ENCODE results near the gene PARD3B.

PARD3B gene

DNA sequence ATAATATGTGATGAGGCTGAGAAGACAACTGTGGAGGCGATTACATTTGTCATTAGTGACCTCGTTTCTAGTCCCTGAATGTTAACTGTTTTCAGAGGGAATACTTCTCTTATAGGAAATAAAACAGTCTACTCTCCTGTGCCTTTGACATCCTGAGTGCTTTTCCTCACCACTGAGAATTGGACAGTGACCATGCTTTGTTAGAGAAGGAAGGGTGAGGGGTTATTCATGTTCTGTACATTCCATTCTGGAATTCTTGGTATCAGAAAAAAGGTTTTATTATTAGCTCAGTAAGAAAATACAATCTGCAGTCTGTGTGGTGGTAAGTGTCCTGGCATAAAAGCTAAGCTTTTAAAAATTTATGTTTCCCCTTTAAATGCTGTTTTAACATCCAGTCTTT is 58.8 kb downstream of the PARD3B start:
- DNase-seq, result no peak

GRCh38 chr2:204608237-204608939 is 63.1 kb downstream of the PARD3B start:
- no peak for DNase-seq

DNA sequence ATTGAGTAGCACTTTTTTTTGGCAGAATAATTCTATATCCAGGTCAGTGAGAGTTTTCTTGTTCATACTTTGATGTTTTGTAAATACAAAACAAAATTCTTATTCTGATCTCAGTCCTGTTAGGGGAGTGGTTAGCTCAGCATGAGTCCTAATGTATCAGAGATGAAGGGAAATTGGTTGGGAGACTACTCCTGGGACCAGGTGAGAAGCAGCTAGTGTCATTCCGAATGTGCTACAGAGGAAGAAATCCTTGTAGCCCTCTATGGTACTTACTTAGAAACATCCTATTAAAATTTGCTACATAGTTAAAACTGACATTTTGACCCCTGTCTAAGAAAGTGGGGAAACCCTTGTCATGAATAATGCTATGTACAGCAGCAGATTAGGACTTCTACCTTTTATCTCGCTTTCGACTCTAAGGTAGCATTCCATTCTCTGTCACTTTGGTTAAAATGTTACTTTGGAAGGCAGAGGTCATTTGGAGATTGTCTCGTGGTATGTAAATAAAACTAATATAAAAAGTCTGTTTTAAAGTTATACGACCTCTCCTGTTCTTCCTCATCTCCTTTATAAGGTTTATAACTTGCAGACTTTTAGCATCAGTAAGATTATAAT is 65.8 kb downstream of the PARD3B start:
- DNase-seq, result no peak

GRCh38 chr2:204611764-204612163 is 66.5 kb downstream of the PARD3B start:
- no peak for DNase-seq

DNA sequence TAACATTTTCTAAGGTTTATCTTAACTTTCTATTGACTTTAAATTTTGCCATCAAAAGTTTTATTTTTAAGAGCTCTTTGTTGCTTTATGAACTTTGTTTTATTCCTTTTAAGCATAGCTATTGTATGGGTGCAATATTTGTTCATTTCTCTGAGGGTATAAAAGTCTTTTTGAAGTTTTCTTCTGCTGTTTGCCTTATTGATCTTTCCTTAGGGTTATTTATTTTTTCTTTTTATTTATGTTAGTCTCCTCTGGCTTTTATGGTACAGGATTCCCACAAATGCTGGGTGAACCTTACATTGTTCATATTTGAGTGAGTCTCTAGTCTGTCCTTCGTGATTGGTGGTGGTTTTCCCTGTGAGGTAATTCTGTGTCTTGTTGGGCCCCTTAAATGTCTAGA is 68.4 kb downstream of the PARD3B start:
- DNase-seq, result no peak

- DNase-seq, result no peak
These were observed 70.2 kb downstream of the PARD3B start for GRCh38 chr2:204615456-204615855.

DNA sequence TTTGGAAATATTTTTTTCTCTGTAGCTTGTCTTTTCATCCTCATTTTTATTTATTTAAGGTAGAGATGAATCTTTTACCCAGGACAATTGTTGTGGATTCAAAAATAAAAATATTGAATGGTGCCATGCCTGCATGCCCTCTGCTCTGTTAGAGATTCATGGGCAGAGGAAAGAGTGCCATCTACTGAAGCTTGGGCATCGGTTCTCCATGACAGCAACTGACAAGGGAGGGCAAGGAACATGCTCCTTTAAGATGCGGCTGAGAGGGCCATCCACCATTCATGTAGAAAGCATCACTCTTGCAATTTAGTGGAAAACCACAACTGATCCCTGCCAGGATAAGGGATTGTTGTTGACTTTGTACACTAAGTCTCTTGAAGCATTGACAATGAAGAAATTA is 79.9 kb downstream of the PARD3B start:
- peak; percentile 43 for DNase-seq

- DNase-seq, result no peak
These were observed 83.8 kb downstream of the PARD3B start for GRCh38 chr2:204628926-204629712.

- no peak for DNase-seq
These were observed 87.1 kb downstream of the PARD3B start for GRCh38 chr2:204632410-204632809.

DNA sequence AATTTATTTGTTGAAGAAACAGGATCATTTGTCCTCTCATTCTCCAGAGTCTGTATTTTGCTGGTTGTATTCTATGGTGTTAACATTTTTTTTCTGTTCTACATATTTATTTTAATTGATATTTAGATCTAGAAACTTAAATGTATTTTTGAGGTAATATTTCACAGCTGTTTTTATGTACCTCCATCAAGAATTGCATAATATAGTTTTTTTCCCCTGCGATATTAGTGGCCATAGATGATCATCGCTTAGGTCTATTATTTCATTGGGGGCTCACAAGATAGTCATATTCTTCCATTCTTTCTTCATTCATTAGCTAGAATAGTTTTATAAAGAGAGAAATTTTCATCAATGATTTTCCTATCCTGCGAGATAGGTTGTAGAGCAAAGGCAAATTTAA is 89.3 kb downstream of the PARD3B start:
- DNase-seq, result no peak

- no peak for DNase-seq
These were observed 90.2 kb downstream of the PARD3B start for GRCh38 chr2:204635478-204635877.

DNA sequence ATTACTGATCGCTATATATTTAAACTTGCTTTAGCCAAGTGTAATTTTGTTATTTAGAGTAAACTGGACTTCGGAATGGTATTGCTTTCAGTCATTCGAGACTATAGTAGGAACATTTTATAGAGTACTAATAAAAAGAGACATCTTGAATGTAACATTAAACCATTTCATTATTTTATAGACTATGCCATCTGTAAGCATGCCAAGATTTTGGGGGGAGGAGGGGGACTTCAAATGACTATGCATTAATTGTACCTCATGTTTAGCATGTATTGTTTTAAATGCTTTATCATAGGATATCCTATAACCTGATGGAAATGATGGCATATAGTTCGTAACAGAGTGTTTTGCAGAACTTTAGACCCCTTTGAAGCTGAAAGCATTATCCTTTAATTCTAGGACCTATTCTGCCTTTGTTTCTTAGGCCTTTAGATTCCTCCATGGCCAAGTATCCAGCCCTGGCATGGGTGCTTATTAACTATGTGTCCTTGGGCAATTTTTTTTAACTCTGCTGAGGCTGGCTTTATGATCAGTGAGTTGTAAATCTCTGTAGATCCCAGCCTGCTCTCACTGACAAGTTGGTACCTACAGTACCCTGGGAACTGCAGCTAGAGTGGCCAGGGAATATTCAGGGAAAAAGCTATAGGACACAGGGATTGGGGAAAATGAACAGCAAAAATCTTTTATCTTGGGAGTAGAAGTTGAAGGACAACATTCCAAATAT is 93.4 kb downstream of the PARD3B start:
- DNase-seq, result no peak

- no peak for DNase-seq
These were observed 98.1 kb downstream of the PARD3B start for GRCh38 chr2:204643326-204643725.

DNA sequence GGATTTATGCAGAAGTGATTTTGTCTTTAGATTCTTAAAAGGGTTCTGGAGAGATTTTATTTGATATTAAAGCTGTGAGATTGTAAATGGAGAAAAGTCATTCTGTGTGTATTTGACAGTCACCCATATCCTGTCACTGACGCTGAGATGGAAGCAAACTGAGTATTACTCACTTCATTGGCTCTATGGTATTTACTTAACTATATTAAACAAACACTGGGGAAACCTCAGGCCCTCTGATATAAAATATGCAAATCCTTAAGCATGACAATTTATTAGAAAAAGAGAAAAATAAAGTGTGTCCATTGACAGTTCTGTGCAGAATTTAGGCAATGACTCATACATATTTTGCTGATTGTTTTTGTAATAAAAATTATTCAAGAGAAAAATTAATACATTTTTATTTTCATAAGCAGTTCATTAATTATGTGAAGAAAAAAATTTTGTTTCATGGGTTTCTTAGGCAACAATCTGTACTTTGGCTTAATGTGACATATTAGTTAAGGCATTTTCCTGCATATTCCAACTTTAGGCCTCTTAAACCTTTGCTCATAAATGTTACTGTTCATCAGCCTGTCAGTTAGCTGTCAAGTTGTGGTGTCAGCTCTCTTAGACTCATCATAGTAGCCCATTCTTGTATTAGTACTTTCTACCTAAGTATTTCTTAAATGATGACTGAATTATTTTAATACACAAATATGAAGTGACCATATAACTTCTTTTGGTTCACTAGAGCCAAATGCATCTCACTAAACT is 99.9 kb downstream of the PARD3B start:
- DNase-seq, result peak; percentile 81

- no peak for DNase-seq
These were observed 102.4 kb downstream of the PARD3B start for GRCh38 chr2:204647626-204648025.

DNA sequence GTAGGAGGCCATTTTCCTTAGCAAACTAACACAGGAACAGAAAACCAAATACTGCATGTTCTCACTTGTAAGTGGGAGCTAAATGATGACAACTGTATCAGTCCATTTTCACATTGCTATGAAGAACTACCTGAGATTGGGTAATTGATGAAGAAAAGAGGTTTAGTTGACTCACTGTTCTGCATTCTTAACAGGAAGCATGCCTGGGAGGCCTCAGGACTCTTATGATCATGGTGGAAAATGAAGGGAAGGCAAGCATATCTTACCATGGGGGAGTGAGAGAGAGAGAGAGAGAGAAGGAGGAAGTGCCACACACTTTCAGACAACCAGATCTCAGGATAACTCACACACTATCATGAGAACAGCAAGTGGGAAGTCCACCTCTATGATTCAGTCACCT is 105.3 kb downstream of the PARD3B start:
- no peak for DNase-seq

DNA sequence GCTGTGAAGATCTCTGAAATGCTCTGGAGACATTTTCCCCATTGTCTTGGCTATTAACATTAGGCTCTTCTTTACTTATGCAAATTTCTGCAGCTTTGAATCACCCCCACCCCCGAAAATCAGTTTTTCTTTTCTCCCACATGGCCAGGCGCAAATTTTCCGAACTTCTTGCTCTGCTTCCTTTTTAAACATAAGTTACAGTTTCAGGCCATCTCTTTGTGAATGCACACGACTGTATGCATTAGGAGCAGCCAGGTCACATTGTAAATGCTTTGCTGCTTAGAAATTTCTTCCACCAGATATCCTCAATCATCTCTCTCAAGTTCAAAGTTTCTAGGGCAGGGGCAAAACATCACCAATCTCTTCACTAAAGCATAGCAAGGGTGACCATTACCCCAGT is 106.8 kb downstream of the PARD3B start:
- no peak for DNase-seq

- DNase-seq, result no peak
These were observed 109.4 kb downstream of the PARD3B start for GRCh38 chr2:204654669-204655068.

DNA sequence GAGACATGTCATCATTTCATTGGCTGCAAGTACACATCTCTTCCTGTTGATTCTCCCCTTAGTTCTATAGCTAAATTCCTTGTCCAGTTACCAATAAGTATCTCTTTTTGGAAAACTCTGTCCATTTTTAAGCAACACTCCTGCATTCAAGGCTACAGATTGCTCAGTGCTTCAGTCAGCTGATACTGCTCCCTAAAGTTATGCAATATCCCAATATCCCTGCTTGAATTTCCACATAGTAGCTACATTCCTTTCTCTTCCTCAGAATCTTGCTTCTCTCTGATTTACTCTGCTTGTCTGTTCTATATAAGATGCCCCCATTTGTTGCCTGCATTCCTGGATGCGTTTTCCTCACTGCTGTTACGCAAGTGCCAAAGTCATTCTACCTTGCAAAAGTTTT is 109.8 kb downstream of the PARD3B start:
- DNase-seq, result no peak

DNA sequence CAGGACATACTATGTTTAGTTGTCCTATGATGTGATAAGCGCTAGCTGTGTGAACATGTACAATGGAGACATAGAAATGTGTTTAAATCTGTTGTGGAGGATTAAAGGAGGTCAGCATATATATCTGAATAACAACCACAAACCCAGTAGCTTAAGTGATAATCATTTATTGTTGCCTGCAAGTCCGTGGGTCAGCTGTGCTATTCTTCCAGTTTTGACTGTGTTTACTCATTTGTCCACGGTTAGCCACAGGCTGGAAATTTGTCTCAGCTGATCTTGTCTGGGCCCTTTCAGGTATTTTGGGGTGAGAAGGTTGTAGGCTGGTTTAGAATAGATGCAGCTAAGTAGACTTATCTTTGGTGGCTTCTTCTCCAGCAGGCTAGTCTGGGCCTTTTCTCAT is 110.4 kb downstream of the PARD3B start:
- DNase-seq, result no peak

DNA sequence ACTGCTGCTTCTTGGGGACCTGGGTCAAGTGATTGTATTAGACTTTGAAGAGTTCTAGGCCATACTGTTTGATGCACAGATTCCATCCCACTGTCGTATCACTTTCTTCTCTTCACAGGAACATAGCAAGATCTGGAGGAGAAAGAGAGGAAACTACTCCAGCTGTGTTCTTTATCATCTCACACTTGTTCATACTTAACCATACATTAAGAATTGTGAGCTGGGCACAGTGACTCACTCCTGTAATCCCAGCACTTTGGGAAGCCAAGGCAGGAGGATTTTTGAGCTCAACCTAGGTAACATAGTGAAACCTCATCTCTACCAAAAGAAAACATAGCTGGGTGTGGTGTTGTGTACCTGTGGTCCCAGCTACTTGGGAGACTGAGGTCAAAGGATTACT is 111.7 kb downstream of the PARD3B start:
- no peak for DNase-seq

GRCh38 chr2:204662956-204663355 is 117.7 kb downstream of the PARD3B start:
- no peak for DNase-seq
